NOMO-1 treated with DMSO at 0.1 percent for 48 hours (cell line): ENCODE results near the gene SAPCD1.

Source experiments
- DNase-seq: peaks from one replicate; lab custom pipeline; 2025; ENCODE audit not compliant: unreplicated experiment; lab: John Stamatoyannopoulos, UW

The SAPCD1 gene

GRCh38 chr6:31749301-31750036, 13.0 kb upstream of the SAPCD1 start:
- DNase-seq: no peak

DNA sequence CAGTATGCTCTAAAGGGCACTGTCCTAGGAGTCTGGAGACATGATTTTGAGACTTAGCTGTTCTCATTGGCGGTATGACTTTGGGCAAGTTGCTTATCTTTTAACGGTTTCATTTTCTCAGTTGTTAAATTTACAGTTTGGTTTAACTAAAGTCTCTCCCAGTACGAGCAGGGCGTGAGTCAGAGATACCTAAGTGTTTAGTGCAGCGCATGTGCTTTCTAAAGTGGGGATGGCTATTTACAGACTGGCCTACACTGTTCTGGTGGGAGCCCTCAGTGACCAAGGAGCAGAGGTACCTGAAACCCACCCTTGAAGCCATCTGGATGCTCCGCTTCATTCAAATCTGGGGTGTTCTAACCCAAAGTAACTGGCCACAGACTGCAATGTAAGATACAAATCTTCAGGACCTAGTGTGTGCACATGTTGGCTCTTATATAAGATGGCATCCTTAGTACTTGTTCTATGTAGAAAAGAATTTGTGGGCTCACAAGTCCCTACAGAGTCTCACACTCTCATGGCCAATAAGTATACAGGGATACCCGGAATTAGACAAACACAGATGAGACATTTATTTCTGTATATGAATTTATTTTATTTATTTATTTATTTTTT, 11.9 kb upstream of the SAPCD1 start:
- DNase-seq: no peak

DNA sequence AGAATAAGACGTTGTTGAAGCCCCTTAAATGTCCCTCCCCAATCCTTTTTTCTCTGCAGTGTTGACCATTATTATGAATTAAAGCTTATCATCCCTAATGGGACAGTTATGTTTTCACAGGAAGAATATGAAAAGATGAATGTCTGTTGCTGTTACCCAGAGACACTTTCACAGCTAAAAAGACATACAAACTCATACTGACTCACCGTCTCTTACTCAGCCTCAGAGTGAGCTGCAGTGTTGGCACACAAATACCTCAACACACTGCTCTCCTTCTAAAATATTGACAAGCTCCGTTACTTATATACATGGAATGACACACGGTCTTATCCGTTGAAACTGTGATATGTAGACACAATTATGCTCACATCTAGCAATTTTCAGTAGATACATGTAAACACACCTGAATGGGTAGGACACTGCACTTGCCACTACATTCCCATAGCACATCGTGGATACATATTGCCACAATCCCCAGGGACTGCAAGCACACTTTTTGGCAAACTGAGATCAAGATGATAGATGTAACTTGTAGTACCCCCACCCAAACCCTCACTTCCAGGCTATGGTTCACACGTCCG, 9.6 kb upstream of the SAPCD1 start:
- no peak for DNase-seq

DNA sequence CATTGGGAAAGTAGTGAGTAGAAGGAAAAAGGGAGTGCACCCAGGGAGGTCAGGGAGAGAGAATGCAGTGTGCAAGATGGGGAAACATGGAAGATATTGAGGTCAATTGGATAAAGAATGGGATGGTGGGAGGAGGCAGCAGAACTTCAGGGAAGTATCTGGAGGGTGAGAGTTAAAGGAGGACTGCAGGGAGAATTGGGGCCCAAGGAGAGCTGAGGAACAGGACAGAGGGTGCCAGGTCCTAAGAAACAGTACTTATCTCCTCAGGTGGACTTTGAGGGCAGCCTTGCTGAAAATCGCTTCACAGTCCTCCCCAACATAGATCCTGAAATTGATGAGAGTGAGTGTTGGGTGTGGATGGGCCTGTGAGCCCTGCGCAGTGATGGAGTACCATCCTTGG, 4.2 kb upstream of the SAPCD1 start:
- DNase-seq: no peak

DNA sequence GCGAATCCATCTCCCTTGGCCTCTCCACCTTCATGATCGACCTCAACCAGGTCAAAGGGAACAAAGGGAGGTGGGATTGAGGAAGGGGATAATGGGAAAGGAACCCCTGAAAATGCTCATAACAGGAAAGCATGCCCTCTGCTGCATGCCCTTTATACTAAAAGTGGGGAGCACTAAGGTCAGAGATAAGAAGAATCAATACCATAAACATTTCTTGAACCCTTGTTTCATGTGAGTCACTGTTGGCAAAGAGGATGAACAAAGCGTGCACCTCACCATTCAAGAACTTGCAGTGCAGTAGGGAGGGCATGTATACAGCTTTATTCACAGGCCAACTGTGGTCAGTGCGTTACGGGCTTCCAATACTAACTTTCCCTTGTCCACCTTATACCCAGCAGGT, 1.7 kb upstream of the SAPCD1 start:
- no peak for DNase-seq

- no peak for DNase-seq
Observed at GRCh38 chr6:31761343-31761742, 1.1 kb upstream of the SAPCD1 start.

DNA sequence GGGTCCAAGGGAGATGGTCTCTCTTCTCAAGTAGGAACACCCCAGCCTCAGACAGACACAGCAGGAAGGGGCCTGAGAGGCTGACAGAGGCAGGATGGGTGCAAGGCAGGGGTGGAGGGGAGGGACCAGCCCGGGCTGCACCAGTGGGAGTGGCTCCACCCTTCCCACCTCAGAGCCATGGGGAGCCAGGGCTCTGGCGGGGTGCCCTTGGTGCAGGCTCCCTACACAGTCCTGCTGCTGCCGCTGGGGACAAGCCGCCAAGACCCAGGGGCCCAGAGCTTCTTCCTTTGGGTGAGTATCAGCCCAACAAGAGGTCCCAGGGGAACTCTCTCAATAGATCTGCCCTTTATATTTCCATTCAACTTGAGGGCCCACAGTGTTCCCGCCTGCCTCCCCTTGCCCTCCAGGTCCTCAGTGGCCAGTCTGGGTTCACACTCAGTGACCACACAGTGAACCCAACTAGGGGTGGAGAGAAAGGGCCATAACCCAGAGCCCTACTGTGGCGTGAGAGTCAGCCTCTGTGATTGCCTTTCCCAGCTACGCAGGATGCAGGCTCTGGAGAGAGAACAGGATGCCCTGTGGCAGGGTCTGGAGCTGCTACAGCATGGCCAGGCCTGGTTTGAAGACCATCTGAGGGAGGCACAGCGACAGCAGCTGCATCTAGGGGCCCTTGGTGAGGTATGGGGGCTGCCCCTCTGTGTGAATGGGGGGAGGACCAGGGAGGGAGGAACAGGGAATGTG, 592 bp downstream of the SAPCD1 start:
- DNase-seq: no peak

GRCh38 chr6:31763619-31763940, 1.1 kb downstream of the SAPCD1 start:
- no peak for DNase-seq

DNA sequence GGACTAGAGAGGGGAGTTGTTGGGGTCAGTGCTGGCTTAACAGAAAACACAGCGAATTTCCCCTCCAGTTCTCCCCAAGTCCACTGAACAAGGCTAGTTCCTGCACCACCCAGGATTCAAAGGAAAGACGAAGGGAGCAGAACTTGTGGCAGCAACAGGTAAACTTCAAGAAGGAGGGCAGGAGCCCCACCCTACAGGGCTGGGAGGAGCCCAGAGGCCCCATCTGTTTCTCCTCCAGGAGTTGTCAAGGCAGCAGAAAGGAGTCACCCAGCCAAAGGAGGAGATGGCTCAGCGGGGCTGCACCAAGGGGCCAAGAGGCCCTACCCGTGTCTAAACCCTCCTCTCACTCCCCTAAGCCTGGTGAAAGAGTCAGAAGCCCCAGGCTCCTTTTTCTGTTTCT, 1.7 kb downstream of the SAPCD1 start:
- DNase-seq: no peak

- no peak for DNase-seq
Observed at GRCh38 chr6:31765559-31765909, 3.1 kb downstream of the SAPCD1 start.

- DNase-seq: no peak
Observed at GRCh38 chr6:31765910-31766794, 3.7 kb downstream of the SAPCD1 start.

GRCh38 chr6:31767096-31767645, 4.7 kb downstream of the SAPCD1 start:
- DNase-seq: no peak

GRCh38 chr6:31768363-31769257, 6.2 kb downstream of the SAPCD1 start:
- peak; percentile 65 for DNase-seq

DNA sequence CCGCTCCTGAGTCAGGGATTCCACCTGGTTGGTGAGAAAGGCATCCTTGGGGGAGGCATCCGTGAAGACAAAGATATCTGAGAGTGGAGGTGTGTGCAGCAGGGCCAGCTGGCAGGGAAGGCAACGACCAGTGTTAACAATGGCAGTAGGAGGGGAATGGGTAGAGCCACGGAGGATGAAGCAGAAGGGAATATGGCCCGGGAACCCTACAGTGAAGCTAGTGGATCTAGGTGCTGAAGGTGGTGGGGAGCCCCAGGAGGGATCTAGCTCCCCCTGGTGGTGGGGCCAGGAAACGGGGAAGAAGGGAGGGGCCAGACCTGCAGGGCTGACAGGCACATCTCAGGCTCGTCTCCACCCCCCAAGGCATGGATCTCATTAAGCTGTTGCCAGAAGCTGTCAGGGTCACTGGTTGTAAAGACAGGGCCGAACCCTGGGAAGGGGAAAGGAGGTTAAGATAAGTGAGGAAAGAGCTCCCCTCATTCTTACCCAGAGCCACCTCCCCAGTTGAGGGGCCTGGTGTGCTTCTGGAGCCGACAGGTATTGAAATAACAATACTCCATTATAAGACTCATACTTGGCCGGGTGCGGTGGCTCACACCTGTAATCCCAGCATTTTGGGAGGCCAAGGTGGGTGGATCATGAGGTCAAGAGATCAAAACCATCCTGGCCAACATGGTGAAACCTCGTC, 7.4 kb downstream of the SAPCD1 start:
- peak; percentile 77 for DNase-seq

DNA sequence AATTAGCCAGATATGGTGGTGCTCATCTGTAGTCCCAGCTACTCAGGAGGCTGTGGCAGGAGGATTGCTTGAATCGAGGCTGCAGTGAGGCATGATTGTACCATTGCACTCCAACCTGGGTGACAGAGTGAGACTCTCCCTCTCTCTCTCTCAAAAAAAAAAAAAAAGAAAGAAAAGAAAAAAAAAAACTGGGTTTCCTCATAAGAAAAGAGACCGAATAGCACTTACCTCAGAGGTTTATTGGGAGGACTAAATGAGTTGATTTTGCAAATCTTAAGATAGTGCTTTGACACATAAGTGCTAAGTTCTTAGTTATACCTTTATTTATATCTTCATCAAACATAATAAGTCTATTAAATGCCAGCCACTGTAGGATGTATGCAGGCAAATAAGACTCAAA, 8.4 kb downstream of the SAPCD1 start:
- DNase-seq: no peak

GRCh38 chr6:31771992-31772358, 9.5 kb downstream of the SAPCD1 start:
- no peak for DNase-seq

DNA sequence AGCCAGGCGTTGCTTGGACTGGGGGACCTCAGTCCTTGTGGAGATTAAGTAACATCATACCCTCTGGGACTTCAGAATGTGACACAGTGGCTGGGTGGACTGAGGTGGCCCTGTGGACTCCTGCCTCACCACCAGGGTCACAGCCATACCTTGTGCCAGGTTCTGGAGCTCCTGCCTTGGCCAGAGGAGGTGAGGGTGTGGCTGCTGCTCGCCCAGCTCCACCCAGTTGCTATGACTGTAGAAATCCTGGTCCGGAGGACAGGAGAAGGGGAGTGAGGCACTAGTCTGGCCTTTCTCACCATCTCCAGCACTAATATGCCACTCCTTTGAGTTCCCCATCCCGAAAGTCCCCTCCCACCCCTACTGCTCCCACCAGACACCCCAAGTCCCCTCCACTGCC, 12.7 kb downstream of the SAPCD1 start:
- DNase-seq: no peak

DNA sequence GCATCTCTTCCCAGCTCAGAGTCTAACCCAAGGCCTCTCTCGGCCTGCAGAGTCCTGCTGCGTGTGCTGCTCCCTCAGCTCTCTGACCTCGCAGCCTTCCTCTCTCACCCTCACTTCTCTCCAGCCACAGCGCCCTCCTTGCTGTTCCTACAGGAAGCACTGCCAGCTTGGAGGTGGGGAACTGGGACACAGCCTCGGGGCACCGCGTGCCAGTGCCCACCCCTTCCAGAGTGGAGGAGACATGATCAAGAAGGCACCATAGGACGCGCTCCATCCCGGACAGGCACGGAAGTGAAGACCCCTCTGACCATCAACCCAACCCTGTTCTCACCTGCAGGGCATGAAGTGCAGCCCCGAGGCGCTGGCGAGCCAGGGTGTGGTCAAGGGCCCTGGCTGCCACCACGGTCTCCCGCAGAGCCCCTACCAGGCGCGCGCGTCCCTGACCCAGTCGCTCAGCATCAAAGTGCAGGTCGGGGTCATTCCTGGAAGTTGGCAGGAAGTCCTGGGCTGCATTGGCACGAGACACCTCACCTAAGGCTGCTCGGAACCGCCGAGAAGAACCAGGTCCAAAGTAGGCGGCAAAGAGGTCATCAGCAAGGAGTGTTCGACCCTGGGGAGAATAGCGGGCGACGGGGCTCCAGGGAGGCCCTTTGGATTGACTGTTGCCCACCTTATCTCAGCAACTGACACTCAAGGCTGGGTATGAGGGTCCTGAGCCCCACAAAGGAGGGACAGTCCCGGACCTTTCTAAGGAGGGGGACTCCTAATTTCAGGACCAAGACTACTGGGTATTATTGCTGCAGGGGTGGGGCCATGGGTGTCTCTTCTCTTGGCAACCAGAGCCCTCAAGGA, 13.4 kb downstream of the SAPCD1 start:
- no peak for DNase-seq
